HG03060 (cell line): ENCODE data around the gene BMPR1A.
"Not testable (repeated sequence)": the region's sequence is repeated elsewhere in the genome, so short reads cannot be mapped to it uniquely, and the experiment has no call there.

Experiments used
- ATAC-seq: cut with Tn5 transposase; IDR thresholded peaks from one replicate; pipeline ENCODE4 v1.9.1; 2021; ENCODE audit warnings: low read depth, moderate number of reproducible peaks; ENCODE audit not compliant: unreplicated experiment

The BMPR1A gene

DNA sequence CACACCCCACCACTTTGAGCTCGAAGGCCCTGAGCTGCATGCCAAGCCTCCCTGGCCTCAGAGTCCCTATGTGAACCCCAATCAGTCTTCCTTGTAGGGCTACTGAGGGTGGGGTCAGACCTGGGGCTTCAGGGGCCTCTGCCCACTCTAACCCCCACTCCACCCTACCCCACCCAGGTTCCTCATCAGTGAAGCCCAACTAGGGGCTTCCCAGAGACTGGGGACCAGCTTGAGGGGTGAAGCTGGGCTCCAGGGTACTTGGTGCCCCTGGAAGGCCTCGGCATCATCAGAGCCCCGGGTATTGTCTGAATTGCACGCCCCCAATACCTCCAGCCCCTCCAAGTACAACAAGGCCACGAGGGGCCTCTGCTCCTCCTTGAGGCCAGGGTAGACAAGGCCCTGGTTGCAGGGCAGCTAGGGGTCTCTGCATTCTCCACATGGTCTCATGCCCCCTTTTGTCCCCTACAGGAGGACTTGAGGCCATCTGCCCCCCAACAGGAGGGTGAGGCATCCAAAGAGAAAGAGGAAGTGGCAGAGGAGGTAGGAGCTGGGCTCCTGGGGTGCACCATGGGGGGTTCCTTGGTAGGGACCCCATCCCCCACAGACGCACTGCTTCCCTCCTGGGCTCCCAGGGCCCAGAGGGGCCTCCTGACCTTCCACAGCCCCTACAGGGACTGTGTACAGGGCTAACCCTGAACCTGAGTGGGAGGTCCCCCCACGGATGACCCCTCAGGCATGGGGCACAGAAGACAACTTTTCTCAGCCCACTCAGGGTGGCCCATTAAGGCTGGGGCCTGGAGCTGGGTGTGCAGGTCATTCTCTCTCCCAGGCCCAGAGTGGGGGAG, 205.9 kb downstream of the BMPR1A start:
- ATAC-seq = no peak

DNA sequence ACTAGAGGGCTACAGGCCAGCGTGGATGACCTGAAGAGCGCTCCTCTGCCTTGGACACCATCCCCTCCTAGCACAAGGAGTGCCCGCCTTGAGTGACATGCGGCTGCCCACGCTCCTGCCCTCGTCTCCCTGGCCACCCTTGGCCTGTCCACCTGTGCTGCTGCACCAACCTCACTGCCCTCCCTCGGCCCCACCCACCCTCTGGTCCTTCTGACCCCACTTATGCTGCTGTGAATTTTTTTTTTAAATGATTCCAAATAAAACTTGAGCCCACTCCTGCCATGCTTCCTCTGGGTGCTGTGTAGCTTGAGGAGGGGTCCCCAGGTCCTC, 206.5 kb downstream of the BMPR1A start:
- no peak for ATAC-seq

DNA sequence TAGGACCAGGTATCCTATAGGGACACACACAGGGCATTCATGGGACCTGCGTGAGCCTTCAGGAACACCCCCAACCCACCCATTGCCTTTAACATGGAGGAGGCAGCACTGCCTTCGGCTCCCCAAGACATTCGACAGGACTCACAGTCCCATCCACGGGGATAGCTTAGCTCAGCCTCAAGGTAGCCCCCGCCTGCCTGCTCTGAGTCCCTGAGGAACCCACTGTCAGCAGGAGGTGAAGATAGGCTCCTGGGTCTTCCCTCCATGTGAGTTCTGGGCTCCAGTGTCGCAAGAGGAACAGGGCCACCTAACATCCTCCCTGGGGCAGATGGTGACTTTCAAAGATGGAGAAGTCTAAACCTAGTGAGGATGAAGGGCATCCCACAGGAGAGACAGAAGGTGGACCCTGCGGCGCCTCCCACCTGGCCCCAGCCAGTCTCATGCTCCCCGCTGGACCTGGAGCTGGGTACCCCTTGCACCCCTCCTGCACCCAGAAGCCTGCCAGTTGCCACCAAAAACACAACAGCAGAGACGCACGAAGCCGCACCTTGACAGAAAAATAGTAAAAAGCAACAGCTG, 207.0 kb downstream of the BMPR1A start:
- ATAC-seq = no peak

DNA sequence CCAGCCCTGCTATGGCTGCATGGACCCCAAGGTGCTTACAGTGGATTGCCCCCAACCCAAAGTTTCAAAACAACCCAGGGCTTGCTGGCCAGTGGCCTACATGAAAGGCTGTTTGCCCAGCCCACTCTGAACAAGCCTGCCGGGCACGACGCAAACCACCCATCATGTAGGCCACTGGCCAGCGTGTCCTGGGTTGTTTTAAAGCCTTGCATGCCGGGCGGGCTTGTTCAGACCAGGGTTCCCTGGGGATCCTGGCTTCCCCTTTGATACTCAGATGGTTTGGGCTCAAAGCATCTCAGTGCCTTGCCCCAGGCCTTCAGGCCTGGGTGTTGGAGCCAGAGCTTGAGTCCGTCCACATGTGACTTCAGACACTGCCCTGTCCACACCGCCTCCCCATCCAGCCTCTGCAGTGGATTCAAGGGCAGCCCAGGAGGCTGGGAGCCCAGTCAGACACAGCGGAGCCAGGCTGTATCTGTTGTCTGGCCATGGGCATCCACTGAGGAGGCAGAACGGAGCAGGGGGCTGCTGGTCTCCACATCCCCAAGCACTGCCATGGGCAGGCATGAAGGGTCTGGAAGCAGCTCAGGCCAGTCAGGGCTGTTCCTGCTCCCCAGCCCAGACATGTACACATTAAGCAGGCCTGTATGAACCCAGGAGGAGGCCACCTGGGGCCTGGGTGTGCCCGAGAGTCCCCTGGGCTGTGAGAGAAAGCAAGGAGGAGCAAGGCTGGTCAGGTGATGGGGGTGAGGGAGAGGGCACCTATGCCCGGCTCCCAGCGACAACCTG, 207.8 kb downstream of the BMPR1A start:
- ATAC-seq = no peak

DNA sequence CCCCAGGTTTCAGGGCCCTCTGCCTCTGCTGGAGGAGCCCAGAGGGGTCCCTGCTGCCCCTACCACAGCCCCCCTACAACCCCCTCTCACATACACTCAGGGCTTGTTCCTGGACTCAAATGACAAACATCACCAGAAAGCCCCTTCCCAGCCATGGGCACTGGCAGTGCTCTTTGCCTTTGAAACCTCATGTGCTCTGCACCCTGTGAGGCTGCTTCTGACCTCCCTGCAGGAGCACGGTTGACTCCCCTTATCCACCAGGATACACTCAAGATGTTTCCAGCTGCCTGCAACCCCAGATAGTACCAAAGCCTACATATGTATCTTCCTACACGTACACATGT, 208.4 kb downstream of the BMPR1A start:
- no peak for ATAC-seq

DNA sequence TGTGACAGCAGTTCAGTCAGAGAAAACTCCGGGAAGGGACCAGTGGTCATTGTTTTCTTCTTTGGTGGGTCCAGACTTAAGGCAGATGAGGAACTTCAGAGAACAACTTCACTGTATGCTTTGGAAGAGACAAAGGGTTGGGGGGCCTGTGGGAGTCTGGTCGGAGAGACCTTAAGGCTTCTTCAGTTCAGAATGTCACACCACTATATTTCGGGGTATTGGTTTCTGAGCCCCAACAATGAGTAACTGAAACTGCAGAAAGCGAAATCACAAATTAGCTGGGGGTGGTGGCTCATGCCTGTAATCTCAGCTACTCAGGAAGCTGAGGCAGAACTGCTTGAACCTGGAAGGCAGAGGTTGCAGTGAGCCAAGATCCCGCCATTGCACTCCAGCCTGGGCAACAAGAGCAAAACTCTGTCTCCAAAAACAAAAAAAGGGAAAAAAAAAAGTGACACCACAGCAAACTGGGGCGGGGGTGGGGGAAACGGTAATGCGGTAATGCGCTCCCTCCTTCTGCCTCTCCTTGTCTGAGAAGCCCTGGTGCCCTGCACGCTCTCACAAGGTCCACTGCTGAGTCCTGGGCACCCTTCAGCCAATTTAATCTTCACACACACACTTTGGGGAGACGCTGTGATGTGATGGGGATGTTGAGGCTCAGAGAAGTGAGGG, 209.7 kb downstream of the BMPR1A start:
- no peak for ATAC-seq

DNA sequence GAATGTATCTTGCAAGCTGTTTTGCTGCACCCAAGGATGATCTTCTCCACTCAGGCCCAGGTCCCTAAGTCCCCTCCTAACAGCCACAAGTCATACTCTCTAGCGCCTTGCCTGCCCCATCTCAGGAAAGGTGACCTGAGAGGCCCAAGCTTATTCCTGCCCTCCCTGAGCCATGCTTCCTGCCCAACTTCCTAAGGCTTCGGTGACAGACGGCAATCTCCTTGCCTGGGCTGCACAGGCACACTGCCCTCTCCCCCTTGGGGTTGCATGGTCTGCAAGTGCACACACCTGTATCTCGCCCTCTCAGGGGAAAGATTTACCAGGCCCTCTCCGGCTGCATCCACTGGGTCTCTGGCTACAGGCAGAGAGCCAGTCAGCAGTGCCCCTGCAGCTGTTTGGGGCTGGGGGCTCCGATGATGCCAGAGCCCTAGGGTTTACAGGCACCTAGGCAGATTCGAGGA, 211.1 kb downstream of the BMPR1A start:
- ATAC-seq = no peak

DNA sequence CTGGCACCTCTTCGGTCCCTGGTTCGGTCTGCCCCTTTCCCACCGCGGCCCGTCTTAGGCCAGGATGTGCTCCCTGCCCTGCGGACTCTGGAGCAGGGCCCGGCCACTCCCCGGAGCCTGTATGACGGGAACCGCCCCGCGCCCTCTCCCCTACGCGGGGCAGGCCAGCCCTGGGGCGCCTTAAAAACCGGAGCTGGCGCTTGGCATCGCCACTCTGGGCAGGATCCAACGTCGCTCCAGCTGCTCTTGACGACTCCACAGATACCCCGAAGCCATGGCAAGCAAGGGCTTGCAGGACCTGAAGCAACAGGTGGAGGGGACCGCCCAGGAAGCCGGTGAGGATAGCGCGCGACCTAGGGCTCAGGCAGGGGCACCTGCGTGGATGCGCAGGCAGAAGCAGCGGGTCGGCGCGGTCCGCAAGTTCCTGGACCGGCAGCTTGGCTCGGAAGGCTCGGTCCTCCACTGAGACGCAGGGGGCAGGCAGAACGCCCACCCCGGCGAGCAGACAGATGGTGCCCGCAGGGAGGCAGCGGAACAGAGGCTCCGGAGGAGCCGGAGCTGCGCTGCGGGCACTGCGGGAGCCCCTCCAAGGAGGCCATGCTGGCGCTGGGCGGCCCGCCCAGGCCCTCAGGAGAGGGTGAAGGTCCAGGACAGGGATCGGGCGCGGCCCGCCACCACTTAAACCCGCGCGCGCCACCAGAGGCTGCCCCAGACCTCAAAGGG, 212.0 kb downstream of the BMPR1A start, which contains the start of gene ADIRF:
TSS of gene ADIRF (plus strand) at position 212 of the 723 bp plus-strand sequence. CDS start at position 275, 63 bp downstream.
- ATAC-seq = no peak

DNA sequence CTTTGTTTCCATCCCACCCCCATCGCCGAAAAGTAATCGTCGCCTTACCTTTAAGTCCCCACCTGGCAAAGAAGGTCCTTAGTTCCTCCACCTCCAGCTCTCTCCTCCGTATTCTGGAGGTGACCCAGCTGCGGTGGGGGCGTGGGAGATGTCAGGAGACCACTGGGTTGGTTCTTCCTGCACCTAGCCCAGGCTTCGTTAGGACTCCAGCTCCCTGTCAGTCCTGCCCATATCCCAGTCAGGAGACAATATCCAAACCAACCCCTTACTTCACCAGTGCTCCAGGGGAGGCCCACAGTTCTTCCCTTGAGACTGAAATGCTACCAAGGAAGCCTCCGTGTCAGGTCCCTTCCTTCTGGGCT, 212.6 kb downstream of the BMPR1A start:
- no peak for ATAC-seq

DNA sequence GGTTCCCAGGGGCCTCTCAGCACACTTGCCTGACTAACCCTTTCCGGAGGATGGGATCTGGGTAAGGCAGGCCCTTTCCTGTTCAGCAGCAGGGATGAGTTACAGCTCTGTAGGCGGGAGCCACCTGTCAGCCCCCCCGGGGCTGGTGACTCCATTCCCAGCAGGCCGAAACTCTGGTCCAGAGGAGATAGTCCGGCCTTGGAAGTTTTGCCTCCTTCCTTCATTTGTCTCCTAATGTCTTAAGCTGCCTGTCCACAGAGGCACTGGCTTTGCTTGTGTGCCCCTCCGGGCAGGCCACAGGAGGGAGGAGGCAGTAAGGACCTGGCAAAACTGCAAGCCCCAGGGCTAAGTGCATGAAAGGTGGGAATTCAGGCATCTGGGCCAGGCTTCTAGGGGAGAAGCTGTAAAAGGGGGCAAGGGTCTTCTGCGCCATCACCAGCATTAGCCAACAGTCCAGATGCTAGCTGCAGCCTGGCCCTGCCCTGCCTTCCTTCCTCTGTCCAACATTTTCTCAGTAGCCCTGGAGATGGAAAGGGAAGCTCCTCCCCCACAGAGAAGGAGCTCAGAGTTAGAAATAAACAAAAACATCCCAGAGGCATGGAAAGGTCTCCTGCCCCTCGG, 213.1 kb downstream of the BMPR1A start:
- ATAC-seq = no peak

DNA sequence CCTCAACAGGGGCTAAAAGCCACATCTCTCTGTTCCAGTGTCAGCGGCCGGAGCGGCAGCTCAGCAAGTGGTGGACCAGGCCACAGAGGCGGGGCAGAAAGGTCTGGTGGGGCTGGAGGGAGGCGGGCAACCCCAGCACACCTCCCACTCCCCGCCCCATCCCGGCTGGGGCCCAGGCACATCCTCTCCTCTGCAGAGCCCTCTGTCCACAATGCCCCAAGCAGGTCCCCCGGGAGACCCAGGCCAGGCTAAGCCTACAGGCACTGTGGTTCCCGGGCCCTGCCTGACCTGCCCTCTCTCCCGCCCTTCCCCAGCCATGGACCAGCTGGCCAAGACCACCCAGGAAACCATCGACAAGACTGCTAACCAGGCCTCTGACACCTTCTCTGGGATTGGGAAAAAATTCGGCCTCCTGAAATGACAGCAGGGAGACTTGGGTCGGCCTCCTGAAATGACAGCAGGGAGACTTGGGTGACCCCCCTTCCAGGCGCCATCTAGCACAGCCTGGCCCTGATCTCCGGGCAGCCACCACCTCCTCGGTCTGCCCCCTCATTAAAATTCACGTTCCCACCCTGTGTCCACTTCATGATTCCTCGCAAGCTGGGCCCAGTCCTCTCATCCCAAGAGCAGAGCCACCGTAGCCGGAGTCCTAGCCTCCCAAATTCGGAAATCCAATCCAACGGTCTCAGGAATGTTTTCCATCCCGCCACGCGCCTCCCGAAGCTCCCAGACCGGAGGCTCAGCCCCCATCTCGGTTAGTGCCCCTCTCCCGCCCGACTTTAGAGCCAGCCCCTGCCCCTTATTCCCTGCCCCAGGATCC, 214.0 kb downstream of the BMPR1A start:
- ATAC-seq = no peak

DNA sequence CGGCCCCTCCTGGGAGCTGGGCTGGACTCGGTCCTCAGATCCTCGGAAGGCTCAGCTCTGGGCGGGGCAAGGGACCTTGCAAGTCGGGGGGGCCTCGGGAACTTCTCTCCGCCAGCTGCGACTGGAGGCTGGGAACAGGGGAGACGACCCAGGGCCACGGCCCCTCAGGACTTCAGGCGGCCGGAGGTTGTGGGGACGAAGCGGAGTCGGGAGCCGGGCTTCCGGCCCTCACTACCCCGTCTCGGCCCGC, 214.5 kb downstream of the BMPR1A start:
- no peak for ATAC-seq

DNA sequence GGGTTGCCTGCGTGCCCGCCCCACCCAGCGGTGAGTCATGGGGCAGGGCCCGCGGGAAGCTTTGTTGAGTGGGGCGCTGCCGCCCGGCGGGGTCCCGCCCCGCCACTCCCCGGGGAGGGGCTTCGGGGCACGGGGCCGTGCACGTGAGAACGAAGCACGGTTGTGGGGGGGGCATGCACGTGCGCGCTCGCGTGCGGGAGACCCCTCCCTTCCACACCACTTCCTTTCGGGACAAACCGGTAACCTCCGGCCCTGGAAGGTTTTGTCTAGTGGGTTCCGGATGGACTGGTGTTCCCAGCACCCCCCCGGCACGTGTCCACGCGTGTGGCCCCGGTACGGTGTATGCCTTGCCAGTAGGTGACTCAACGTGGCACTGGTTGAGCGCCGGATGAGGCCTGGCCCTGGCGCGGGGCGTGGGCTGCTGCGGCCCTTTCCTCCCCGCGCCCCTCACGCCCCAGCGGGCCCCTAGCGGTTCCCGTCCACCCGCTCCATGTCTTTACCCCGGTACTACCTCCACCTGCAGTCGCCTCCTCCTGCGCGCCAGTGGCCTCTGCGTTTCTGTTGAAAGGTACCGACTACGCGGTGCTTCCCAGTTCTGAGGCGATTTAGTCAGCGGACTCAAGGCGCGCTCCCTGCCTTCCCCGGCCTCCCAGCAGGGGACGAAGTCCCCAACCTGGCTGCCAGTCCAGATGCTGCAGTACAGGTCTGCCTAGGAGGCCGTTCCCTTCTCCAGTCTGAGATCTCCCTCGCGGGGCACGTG, 215.0 kb downstream of the BMPR1A start:
- peak; percentile 47 for ATAC-seq

DNA sequence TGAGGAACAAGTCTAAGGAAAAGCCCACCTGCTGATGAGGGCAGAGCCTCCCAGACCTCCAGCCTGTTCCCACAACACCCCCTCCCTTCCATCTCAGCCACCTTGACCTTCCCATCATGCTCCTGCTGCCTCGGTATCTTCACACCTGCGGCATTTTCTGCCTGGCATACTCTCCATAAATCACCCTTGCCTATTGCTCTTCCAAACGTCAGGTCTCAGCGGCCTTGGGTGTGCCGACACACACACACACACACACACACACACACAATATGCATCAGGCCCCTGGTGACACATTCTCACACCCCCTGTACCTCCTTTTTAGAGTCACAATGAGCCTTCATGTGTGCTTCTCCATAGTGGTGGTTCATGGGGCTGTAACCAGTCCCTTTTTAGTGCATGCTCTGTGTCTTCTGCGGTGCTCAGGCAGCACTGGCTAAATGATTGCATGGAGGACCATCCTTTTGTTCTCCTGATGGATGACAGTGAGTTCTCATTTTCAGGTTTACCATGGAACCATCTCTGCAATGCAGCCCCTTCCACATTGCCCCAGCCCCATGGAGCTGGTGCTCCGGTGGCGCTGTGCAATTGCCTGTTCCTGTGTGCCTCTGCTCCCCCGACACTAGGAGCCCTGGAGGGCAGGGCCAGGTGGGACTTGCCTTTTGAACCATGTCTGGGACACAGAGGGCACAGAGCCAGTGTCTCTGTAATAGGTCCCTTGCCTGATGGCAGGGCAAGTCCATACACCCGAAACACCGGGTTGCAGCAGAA, 216.4 kb downstream of the BMPR1A start:
- ATAC-seq = no peak

DNA sequence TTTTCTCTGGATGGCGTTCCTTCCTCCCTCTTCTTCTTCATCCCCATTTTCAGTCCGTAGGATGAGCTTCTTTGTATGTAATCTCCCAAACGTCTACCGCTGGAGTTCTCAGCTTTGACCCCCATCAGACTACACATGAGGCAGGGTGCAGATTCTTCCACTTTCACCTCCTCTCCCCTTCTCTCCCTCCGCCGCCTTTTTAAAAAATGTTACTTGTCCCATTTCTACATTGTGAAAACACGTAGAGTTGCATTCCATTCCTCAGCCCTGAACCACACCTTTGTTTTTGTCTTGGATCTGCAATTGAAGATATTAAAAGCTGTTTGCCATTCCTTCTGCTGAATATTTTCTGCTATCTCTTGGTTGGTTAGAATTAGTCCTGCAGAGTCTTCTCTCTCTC, 218.1 kb downstream of the BMPR1A start:
- no peak for ATAC-seq

DNA sequence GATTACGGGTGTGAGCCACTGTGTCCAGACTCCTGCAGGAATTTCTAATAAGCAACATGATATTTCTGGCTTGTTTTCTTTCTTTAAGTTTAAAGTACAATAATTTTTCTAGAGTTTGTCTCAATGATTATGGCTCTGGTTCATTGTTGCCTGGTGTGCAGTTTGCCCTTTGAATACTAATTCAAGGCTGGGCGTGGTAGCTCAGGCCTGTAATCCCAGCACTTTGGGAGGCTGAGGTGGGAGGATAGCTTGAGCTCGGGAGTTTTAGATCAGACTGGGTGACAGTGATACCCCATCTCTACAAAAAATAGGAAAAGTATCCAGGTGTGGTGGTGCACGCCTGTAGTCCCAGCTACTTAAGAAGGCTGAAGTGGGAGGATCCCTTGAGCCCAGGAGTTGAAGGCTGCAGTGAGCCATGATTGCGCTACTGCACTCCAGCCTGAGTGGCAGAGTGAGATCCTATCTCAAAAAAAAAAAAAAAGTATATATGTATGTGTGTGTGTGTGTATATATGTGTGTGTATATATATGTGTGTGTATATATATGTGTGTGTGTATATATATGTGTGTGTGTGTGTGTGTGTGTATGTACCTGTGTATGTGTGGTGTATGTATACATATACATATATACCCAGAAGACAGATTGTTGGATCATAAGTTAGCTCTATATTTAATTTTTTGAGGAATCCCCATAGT, 220.1 kb downstream of the BMPR1A start:
- no peak for ATAC-seq

DNA sequence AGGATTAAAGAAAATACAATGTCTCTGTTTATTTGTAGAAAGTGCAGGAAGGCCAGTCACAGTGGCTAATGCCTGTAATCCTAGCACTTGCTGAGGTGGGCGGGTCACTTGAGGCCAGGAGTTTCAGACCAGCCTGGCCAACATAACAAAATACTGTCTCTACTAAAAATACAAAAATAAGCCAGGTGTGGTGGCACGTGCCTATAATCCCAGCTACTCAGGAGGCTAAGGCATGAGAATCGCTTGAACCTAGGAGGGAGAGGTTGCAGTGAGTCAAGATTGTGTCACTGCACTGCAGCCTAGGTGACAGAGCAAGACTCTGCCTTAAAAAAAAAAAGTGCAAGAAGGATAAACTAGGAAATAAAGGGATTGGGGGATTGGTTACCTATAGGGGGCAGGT, 222.0 kb downstream of the BMPR1A start:
- ATAC-seq = not testable (repeated sequence)
